ENCODE measurements around the gene PRKG1. TPM values are rescaled to one million over a fixed set of nuclear protein-coding genes. Genes with fewer than 3 reads are reported as not detected.

The PRKG1 gene
- total RNA-seq, 1 donor from 2014 or later = 4.6 TPM

DNA sequence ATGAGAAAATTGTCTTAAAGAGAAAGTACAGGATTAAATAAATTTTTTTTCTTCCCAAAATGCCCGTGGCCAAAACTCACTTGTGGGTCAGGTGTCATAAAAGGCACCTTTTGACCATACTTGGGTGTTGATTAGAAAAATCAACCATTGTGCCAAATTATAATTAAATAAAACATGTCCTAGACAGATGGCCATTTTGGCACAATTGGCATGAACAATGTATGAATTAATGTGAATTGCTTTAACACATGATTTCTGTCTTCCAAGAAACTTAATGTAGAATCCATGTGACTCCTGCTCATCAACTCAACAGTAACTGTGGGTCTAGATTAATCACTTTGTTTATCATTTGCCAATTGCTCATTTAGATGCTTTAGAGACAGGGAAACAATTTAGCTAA, 561.1 kb downstream of the PRKG1 start:
- Mint-ChIP-seq H3K9me3 (ENCODE audit: low read depth) (peaks cover 4% of the 10 kb centered on the region), H3K27ac (no peak overlapping the region)

DNA sequence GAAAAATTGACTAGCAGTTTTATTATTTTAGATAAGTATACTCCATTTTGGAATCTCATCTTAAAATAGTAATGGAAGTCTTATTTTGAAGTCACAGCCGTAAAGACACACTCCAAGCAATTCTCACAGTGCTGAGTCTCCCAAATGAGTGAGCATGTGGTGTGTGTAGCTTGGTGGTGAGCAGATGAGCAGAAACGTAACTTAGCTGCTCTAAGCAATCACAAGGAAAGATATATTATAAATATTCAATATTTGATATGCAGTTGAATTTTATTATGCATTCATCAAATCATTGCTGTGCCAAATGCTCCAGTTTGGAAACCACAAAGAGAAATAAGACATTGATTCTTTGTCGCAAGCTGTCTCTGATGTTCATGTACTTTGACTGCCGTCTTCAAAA, 563.9 kb downstream of the PRKG1 start:
- Mint-ChIP-seq H3K27me3 (no peaks in the 10 kb centered on the region), H3K27ac (no peak overlapping the region), H3K4me1 (ENCODE audit: low read depth) (peaks cover 8% of the 10 kb centered on the region), H3K36me3 (ENCODE audit: insufficient read depth) (peaks cover 1% of the 10 kb centered on the region), H3K4me3 (ENCODE audit: low read depth) (no peak overlapping the region), H3K9me3 (ENCODE audit: low read depth) (peaks cover 4% of the 10 kb centered on the region)
- TF ChIP-seq, protein P1, sequence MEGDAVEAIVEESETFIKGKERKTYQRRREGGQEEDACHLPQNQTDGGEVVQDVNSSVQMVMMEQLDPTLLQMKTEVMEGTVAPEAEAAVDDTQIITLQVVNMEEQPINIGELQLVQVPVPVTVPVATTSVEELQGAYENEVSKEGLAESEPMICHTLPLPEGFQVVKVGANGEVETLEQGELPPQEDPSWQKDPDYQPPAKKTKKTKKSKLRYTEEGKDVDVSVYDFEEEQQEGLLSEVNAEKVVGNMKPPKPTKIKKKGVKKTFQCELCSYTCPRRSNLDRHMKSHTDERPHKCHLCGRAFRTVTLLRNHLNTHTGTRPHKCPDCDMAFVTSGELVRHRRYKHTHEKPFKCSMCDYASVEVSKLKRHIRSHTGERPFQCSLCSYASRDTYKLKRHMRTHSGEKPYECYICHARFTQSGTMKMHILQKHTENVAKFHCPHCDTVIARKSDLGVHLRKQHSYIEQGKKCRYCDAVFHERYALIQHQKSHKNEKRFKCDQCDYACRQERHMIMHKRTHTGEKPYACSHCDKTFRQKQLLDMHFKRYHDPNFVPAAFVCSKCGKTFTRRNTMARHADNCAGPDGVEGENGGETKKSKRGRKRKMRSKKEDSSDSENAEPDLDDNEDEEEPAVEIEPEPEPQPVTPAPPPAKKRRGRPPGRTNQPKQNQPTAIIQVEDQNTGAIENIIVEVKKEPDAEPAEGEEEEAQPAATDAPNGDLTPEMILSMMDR (IDR thresholded peaks at IDR 0.05; ENCODE audit: unreplicated experiment) = no peak
- DNase-seq (ENCODE audit: low spot score, unreplicated experiment) = no peak

More for the DNA sequence above, 561.1 kb downstream of the PRKG1 start:
- no peak overlapping the region for H3K4me3 Mint-ChIP-seq (ENCODE audit: low read depth)
- peaks cover 2% of the 10 kb centered on the region for H3K4me1 Mint-ChIP-seq (ENCODE audit: low read depth)
- TF ChIP-seq, protein P1 (IDR thresholded peaks at IDR 0.05; ENCODE audit: unreplicated experiment) = no peak
- DNase-seq (ENCODE audit: low spot score, unreplicated experiment) = no peak
- no peaks in the 10 kb centered on the region for H3K36me3 Mint-ChIP-seq (ENCODE audit: insufficient read depth)
- no peaks in the 10 kb centered on the region for H3K27me3 Mint-ChIP-seq

DNA sequence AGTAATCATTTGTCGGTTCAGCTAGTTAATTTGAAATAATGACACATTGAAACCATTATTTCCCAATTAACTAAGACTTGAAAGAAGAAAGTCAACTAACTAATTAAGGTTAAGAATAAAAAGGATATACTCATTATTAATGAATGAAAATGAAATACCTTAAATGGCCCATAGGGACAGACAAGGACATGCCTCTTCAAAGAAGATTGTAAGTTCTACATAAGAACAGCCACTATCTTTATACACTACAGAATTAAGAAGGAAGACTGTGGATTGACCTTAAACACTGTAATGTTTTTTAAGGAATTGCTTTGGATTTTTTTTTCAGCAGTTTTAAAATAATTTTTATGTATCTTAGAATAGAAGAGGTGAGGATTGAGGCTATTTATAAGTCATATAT, 564.5 kb downstream of the PRKG1 start:
- Mint-ChIP-seq H3K4me3 (ENCODE audit: low read depth) (no peak overlapping the region), H3K9me3 (ENCODE audit: low read depth) (peaks cover 4% of the 10 kb centered on the region), H3K4me1 (ENCODE audit: low read depth) (peaks cover 12% of the 10 kb centered on the region), H3K27me3 (no peaks in the 10 kb centered on the region), H3K27ac (no peak overlapping the region), H3K36me3 (ENCODE audit: insufficient read depth) (peaks cover 1% of the 10 kb centered on the region)
- TF ChIP-seq, protein P1 (IDR thresholded peaks at IDR 0.05; ENCODE audit: unreplicated experiment) = no peak
- DNase-seq (ENCODE audit: low spot score, unreplicated experiment) = no peak

DNA sequence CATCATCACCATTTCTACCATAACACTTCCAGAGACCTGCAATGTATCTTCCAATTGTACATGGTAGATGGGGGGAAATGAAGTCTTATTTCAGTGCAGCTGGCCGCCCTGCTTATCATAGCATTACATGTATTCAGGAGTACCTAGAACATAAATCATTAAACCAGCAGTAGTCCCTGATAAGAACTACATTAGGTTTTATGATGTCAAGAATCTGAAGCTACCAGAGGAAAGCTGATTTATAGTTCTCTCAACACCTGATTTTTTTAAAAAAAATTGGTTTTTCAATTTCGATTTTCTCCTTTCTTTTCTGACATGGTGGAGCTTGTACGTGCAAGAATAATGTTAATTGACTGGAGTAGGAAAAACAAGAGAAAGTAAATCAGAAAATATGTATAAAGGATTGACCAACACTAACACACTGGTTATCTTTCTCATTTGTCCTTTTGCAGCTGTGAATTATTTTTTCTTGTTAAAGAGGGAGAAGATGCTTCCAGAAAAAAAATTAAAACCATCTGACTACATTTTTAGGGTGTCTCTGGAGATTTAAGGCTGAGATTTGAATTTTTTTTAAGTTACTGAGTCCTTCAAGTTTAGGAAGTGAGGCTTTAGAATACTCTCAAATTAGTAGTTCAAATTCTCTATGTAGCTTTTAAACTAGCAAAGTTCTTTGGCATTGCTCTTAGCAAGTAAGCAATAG, 566.0 kb downstream of the PRKG1 start:
- Mint-ChIP-seq H3K4me3 (ENCODE audit: low read depth) (no peak overlapping the region), H3K27me3 (no peaks in the 10 kb centered on the region), H3K9me3 (ENCODE audit: low read depth) (no peaks in the 10 kb centered on the region), H3K27ac (no peak overlapping the region), H3K4me1 (ENCODE audit: low read depth) (peaks cover 16% of the 10 kb centered on the region), H3K36me3 (ENCODE audit: insufficient read depth) (peaks cover 1% of the 10 kb centered on the region)
- TF ChIP-seq, protein P1 (IDR thresholded peaks at IDR 0.05; ENCODE audit: unreplicated experiment) = no peak
- no peak for DNase-seq (ENCODE audit: low spot score, unreplicated experiment)

DNA sequence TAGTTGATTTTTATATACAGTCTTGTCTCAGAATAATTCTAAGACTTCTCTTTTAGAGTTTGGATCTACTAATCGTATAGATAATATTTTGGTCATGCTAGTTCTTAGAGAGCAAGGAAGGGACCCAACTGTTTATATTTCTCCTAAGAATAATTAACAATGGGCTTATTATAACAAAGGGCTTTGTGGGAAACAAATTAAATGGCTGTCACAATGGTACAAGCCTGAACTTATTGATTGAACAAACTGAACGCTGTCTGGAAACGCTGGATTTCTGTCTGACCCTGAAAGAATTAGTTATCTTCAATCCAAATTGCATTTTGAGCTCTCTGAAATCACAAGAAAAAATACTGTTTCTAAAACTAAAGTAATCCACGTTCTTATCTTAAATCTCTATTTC, 568.3 kb downstream of the PRKG1 start:
- Mint-ChIP-seq H3K9me3 (ENCODE audit: low read depth) (no peaks in the 10 kb centered on the region), H3K4me1 (ENCODE audit: low read depth) (peaks cover 16% of the 10 kb centered on the region), H3K4me3 (ENCODE audit: low read depth) (no peak overlapping the region), H3K27ac (peak overlapping the region; percentile 20), H3K36me3 (ENCODE audit: insufficient read depth) (peaks cover 1% of the 10 kb centered on the region), H3K27me3 (no peaks in the 10 kb centered on the region)
- no peak for DNase-seq (ENCODE audit: low spot score, unreplicated experiment)
- TF ChIP-seq, protein P1 (IDR thresholded peaks at IDR 0.05; ENCODE audit: unreplicated experiment) = no peak

Measured in progenitor cell of endocrine pancreas (in vitro differentiated cells).